Right lobe of liver (tissue), 4 donors: ENCODE results near the gene ERC1.

Experiments used
- POLR2A ChIP-seq: fragments of 450-650 bp; IDR thresholded peaks from one replicate; pipeline ENCODE4 v1.6.1; 2017; ENCODE audit warnings: antibody characterized with exemption, mild to moderate bottlenecking
- TF ChIP-seq, protein P1 (sequence below), 4 donors: fragments of 200-600 bp in 3 of 4; fragments of 450-650 bp in 1 of 4; IDR thresholded peaks; one replicate each; pipeline versions ENCODE4 v1.5.1 to v1.8.0; 2016 to 2022; ENCODE audit warnings: antibody characterized with exemption in 4 of 4, mild to moderate bottlenecking in 2 of 4
- donor health status: DM: no; HTN: no; CAD: no.
- donor health status: DM: no; HTN: no; CAD: no.
- donor health status: DM: no; HTN: yes; CAD: no.

DNA sequence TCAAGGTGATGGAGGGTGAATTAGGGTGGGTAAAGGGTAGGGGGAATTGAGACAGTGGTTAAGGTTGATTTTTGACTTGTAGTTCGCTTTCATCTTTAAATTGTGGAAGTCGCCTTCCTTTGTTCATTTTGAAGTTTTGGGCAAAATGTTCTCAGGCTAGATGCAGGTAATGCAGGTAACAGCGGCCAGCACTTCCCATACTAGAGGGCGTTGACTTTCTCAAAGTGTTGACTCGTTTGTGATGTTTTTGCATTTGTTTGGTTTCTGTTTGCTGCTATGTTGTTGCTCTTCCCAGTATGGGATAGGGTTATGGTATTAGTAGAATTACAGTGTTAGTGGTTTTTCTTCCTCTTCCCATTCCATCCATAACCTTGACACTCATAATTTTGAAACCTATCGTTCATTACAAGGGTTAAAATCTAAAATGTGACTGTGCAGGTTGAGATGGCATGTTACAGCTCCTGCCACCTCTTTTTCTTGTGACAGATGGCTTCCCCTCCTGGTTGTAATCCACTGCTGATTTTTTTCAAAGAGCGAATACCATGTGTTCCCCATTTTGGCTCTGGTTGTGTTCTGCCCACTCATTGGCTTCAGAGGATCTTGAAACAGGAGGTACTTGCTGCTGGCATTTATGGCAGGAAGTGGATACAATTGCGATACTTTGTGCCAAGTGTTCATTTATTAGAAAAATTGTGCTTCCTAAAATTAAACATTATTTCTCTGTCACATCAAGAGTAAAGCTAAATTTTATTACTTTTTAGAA, 57.1 kb downstream of the ERC1 start:
- TF ChIP-seq, protein P1, sequence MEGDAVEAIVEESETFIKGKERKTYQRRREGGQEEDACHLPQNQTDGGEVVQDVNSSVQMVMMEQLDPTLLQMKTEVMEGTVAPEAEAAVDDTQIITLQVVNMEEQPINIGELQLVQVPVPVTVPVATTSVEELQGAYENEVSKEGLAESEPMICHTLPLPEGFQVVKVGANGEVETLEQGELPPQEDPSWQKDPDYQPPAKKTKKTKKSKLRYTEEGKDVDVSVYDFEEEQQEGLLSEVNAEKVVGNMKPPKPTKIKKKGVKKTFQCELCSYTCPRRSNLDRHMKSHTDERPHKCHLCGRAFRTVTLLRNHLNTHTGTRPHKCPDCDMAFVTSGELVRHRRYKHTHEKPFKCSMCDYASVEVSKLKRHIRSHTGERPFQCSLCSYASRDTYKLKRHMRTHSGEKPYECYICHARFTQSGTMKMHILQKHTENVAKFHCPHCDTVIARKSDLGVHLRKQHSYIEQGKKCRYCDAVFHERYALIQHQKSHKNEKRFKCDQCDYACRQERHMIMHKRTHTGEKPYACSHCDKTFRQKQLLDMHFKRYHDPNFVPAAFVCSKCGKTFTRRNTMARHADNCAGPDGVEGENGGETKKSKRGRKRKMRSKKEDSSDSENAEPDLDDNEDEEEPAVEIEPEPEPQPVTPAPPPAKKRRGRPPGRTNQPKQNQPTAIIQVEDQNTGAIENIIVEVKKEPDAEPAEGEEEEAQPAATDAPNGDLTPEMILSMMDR (IDR thresholded peaks at IDR 0.05): no peak
- no peak for TF ChIP-seq POLR2A
